Glutamatergic neuron (in vitro differentiated cells): ENCODE measurements around the gene PTPN2. TPM values are rescaled to one million over a fixed set of nuclear protein-coding genes. Genes with fewer than 3 reads are reported as not detected.
A peak's percentile ranks its signal among the peaks of the same experiment; 100 is the strongest.

Source experiments
- DNase-seq: peaks from one replicate; pipeline ENCODE4 v3.0.0; 2022
- H3K27ac Mint-ChIP-seq: one replicate; pipeline ENCODE4 v1.8.0; 2020; ENCODE audit warnings: mild to moderate bottlenecking, mixed read lengths, inconsistent platforms; ENCODE audit not compliant: unreplicated experiment
- H3K27me3 Mint-ChIP-seq: one replicate; pipeline ENCODE4 v1.8.0; 2020; ENCODE audit warnings: mild to moderate bottlenecking, moderate library complexity, mixed read lengths, inconsistent platforms; ENCODE audit not compliant: unreplicated experiment
- H3K36me3 Mint-ChIP-seq: one replicate; pipeline ENCODE4 v1.8.0; 2020; ENCODE audit warnings: mild to moderate bottlenecking, mixed read lengths, inconsistent platforms; ENCODE audit not compliant: unreplicated experiment
- H3K4me1 Mint-ChIP-seq: one replicate; pipeline ENCODE4 v1.8.0; 2020; ENCODE audit warnings: mild to moderate bottlenecking, low read depth, mixed read lengths, inconsistent platforms; ENCODE audit not compliant: unreplicated experiment
- H3K4me3 Mint-ChIP-seq: one replicate; pipeline ENCODE4 v1.8.0; 2020; ENCODE audit warnings: mild to moderate bottlenecking, mixed read lengths, inconsistent platforms; ENCODE audit not compliant: unreplicated experiment
- H3K9me3 Mint-ChIP-seq: one replicate; pipeline ENCODE4 v1.8.0; 2020; ENCODE audit warnings: mild to moderate bottlenecking, moderate library complexity, mixed read lengths, inconsistent platforms; ENCODE audit not compliant: unreplicated experiment
- total RNA-seq: library from RNA; stranded (reverse); fragmentation: NEBNext Ultra II Directional; extraction: Animal tissue kit (Norgen Biotek cat#: 25700); gene quantifications from one replicate; pipeline ENCODE4 v1.2.1, GENCODE V29; 2021; ENCODE audit not compliant: unreplicated experiment
- TF ChIP-seq, protein P1 (sequence below): fragments of 200-600 bp; sonication (generic); IDR thresholded peaks from one replicate; pipeline ENCODE4 v1.5.0; 2021; ENCODE audit not compliant: partially characterized antibody, unreplicated experiment

PTPN2 gene
- total RNA-seq, 1 donor from 2014 or later, result 33.3 TPM

DNA sequence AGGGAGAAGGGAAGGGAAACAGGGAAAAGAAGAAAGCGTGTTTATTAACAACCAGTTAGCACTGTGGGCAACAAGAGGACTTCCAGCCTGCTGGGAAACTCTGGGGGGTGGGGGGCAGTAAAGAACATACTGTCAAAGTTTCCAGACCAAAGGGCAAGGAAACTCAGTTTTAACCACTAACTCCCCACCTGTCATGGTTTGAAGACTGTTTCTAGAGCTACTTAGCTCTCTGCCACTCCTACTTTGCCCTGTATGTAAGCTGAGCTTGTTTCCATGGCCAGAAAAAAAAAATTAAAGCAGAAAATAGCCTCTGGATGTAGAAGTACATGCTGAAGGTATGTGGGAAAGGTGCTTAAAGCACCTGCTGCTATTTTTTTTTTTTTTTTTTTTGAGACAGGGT, 11.0 kb upstream of the PTPN2 start:
- no peaks in the 10 kb centered on the region for H3K36me3 Mint-ChIP-seq
- no peak for DNase-seq
- peaks cover 1% of the 10 kb centered on the region for H3K9me3 Mint-ChIP-seq
- H3K27me3 Mint-ChIP-seq, result no peaks in the 10 kb centered on the region
- H3K4me1 Mint-ChIP-seq, result no peaks in the 10 kb centered on the region
- H3K4me3 Mint-ChIP-seq, result no peak overlapping the region
- TF ChIP-seq, protein P1, sequence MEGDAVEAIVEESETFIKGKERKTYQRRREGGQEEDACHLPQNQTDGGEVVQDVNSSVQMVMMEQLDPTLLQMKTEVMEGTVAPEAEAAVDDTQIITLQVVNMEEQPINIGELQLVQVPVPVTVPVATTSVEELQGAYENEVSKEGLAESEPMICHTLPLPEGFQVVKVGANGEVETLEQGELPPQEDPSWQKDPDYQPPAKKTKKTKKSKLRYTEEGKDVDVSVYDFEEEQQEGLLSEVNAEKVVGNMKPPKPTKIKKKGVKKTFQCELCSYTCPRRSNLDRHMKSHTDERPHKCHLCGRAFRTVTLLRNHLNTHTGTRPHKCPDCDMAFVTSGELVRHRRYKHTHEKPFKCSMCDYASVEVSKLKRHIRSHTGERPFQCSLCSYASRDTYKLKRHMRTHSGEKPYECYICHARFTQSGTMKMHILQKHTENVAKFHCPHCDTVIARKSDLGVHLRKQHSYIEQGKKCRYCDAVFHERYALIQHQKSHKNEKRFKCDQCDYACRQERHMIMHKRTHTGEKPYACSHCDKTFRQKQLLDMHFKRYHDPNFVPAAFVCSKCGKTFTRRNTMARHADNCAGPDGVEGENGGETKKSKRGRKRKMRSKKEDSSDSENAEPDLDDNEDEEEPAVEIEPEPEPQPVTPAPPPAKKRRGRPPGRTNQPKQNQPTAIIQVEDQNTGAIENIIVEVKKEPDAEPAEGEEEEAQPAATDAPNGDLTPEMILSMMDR, result no peak
- no peak overlapping the region for H3K27ac Mint-ChIP-seq

GRCh38 chr18:12891561-12891960, 7.5 kb upstream of the PTPN2 start:
- Mint-ChIP-seq H3K9me3 (no peaks in the 10 kb centered on the region), H3K27me3 (peaks cover 4% of the 10 kb centered on the region), H3K27ac (no peak overlapping the region), H3K36me3 (no peaks in the 10 kb centered on the region), H3K4me3 (no peak overlapping the region), H3K4me1 (no peaks in the 10 kb centered on the region)
- TF ChIP-seq, protein P1, result no peak
- no peak for DNase-seq

GRCh38 chr18:12890964-12891363, 6.9 kb upstream of the PTPN2 start:
- H3K27me3 Mint-ChIP-seq, result peaks cover 4% of the 10 kb centered on the region
- H3K36me3 Mint-ChIP-seq, result no peaks in the 10 kb centered on the region
- H3K9me3 Mint-ChIP-seq, result no peaks in the 10 kb centered on the region
- H3K4me1 Mint-ChIP-seq, result no peaks in the 10 kb centered on the region
- H3K4me3 Mint-ChIP-seq, result no peak overlapping the region
- TF ChIP-seq, protein P1, result no peak
- H3K27ac Mint-ChIP-seq, result no peak overlapping the region
- DNase-seq, result no peak

- no peak overlapping the region for H3K4me3 Mint-ChIP-seq
- H3K4me1 Mint-ChIP-seq, result peaks cover 12% of the 10 kb centered on the region
- no peak for DNase-seq
- peaks cover 14% of the 10 kb centered on the region for H3K27me3 Mint-ChIP-seq
- no peak overlapping the region for H3K27ac Mint-ChIP-seq
- TF ChIP-seq, protein P1, result peak; percentile 39
- H3K9me3 Mint-ChIP-seq, result peaks cover 12% of the 10 kb centered on the region
- no peaks in the 10 kb centered on the region for H3K36me3 Mint-ChIP-seq
These were observed 2.6 kb upstream of the PTPN2 start for GRCh38 chr18:12886498-12887126.

GRCh38 chr18:12885500-12885899, 1.5 kb upstream of the PTPN2 start:
- H3K4me3 Mint-ChIP-seq, result peak overlapping the region; percentile 40
- no peak overlapping the region for H3K27ac Mint-ChIP-seq
- DNase-seq, result no peak
- peaks cover 14% of the 10 kb centered on the region for H3K27me3 Mint-ChIP-seq
- no peaks in the 10 kb centered on the region for H3K36me3 Mint-ChIP-seq
- TF ChIP-seq, protein P1, result no peak
- peaks cover 12% of the 10 kb centered on the region for H3K9me3 Mint-ChIP-seq
- peaks cover 18% of the 10 kb centered on the region for H3K4me1 Mint-ChIP-seq
